NCI-H748 (cell line): Measurements from ENCODE around the gene PNMA8B.

ENCODE experiments used
- DNase-seq: peaks from one replicate; lab custom pipeline; 2025; ENCODE audit not compliant: unreplicated experiment; lab: John Stamatoyannopoulos, UW

The PNMA8B gene

DNA sequence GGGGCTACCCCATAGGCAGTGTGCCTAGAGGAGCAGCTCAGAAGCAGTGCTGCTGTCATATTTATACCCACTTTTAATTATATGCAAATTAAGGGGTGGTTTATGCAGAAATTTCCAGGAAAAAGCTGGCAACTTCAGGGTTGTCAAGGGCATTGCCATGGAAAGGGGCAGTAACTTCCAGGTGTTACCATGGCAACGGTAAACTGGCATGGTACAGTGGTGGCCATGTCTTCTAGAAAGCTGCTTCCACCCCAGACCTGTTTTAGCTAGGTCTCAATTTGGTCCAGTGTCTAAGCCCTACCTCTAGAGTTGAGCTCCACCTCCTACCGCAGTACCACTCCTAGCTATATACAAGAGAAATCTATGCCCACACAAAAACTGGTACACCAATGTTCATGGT lies 35.6 kb downstream of the PNMA8B start:
- no peak for DNase-seq

DNA sequence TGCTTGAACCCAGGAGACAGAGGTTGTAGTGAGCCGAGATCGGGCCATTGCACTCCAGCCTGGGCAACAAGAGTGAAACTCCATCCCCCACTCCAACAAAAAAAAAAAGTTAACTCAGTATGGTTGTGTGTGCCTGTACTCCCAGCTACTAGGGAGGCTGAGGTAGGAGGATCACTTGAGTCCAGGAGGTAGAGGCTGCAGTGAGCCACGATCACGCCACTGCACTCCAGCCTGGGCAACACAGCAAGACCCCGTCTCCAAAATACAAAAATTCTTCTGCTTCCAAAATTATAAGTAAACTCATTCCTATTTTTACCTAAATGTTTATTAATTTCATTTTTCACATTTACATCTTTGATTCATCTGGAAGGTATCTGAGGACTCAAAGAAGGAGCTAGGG lies 38.7 kb downstream of the PNMA8B start:
- no peak for DNase-seq

DNA sequence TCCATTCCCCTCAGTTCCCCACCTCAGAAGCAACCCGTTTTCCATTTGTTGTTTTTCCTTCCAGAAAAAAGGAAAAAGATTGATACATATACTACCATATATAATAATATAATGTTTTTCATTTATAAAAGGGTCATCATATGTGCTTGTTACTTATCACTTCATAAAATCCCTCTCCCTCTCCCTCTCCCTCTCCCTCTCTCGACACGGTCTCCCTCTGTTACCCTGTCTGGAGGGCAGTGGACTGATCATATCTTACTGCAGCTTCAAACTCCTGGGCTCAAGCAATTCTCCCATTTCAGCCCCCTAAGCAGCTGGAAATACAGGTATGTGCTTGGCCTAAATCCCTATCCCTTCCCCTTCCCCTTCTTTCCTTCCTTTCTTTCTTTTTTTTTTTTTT lies 41.4 kb downstream of the PNMA8B start:
- no peak for DNase-seq

DNA sequence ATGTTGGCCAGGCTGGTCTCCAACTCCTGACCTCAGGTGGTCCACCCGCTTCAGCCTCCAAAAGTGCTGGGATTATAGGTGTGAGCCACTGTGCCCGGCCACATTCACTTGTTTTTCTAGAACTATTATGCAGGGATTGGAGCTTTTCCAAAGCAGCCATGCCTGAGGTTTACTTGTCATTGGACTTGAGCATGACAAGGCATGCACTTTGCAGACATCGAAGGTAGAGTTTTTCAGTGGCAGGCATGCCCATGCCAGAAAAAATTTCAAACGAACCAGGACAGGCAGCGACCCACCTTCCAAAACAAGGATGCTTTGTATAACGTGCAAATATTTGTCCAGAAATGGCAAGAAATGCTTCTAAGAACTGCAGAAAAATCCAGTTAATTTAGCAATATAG lies 42.0 kb downstream of the PNMA8B start:
- no peak for DNase-seq

DNA sequence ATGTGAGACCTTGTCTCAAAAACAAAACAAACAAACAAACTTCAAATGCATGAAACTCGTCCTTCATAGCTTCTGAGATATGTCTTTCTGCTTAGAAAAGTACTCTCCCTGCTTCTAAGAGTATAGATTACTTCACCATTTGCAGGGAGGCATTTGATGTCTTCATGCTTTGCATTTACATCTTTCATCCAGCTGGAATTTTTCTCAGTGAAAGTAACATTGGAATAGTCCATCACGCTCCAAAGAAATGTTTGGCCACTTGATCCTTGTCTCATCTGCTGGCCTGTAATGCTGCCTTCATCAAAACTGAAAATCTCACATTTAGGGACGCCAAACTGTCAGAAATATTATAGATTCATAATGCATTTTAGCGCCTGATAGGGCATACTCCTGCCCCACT lies 43.5 kb downstream of the PNMA8B start:
- no peak for DNase-seq

DNA sequence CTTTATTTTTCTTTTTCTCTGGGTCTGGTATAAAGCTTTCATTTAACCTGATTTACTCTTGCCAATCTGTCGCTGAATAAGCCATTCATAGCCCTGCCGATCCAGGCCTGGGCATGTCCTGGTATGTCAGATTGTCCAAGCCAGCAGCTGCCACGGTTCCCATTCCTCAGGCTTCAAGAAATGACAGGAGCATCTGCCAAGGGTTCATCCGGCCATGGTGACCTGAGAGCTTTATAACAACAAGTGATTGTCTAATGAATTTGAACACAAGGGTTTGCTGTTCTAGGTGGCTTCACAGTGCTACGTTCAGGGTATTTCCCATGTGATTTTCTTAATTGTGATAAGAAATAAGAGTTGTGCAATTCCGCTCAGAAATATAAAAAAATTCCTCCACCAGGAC lies 44.3 kb downstream of the PNMA8B start:
- no peak for DNase-seq

DNA sequence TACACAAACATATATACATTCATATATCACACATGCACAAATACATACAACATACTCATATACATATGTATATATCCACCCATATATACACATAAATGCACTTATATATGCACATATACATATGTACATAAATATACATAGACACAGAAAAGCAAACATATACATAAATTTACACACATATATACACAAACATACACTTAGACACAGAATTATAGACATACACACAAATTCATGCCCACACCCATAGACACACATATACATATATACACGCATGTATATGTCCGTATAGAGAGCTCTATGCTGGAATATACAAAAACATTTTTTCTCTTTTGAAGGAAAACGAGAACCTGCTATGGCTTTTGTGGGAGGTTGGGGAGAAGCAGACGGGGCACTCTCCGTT lies 44.9 kb downstream of the PNMA8B start:
- no peak for DNase-seq

DNA sequence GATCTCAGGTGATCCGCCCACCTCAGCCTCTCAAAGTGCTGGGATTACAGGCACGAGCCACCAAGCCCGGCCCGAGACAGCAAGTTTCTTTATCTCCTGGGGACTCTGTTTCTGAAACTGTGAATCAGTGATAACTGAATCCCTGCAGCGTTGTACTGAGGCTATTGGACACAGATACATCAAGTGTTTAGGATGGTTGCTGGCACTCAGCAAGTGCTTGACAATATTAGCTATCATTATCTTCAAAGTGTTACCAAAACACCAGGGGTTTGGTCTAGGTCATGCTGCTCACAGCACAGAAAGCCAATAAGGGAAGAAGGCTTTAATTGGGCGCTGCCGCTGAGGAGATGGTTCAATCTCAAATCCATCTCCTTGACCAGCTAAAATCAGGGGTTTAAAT lies 46.4 kb downstream of the PNMA8B start:
- peak; percentile 59 for DNase-seq

DNA sequence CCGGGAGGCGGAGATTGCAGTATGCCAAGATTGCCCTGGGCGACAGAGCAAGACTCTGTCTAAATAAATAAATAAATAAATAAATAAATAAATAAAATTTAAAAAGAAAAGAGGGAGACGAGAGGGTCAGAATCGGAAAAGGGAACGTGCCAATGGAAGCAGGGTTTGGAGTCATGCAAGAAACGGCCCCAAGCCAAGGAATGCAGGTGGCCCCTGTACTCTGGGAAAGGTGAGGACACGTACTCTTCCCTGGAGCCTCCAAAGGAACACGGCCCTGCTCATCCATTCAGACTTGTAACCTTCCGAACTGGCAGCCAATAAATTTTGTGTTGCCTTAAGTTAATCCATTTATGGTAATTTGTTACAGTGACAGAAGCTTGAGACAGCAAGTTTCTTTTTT lies 47.1 kb downstream of the PNMA8B start:
- DNase-seq = no peak

DNA sequence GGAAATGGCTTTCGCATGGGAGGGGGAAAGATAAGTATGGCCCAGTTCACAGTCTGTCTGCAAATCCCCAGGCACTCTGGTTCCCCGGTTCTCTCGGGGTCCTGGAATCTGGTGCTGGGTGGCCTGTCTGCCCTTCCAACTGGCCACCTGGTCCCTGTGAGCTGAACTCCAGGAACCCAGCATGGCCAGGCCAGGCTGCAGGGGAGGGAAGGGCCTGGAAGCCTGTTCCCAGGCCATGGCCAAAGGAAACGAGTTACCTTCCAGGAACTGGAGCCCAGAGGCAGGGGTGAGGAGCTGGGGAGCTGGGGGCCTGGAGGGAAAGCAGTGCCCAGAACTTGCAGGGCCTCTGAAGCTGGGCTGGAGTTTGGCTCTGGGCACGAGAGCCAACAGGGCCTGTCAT lies 47.8 kb downstream of the PNMA8B start:
- DNase-seq = no peak

DNA sequence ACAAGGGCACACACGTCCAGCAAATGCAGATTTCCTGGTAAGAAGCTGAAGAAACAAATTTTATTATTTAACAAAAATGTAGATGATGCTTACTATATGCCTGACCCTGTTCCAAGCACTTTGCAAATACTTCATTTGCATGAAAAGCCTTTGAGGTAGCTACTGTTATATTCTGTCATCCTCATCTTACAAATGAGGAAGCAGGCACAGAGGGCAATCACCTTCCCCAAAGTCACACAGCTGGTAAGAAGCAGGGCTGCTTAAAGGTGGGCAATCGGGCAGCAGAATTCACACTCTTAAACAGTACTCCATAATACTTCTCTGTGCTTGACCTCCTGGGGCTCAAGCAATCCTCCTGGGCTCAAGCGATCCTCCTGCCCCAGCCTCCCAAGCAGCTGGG lies 48.7 kb downstream of the PNMA8B start:
- DNase-seq = no peak

DNA sequence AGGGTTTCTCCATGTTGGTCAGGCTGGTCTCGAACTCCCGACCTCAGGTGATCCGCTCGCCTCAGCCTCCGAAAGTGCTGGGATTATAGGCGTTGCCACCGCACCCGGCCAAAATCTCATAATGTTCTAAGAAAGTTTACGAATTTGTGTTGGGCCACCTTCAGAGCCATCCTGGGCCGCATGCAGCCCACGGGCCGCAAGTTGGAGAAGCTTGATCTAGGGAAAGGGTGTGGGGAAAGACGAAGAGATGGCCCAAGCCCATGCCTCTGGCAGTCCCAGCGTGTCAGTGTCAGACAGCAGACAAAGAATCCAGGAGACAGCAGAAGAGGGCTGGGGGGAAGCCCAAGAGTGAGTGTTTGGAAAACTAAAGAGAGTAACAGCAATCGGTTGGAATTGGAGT lies 49.6 kb downstream of the PNMA8B start:
- DNase-seq = no peak

DNA sequence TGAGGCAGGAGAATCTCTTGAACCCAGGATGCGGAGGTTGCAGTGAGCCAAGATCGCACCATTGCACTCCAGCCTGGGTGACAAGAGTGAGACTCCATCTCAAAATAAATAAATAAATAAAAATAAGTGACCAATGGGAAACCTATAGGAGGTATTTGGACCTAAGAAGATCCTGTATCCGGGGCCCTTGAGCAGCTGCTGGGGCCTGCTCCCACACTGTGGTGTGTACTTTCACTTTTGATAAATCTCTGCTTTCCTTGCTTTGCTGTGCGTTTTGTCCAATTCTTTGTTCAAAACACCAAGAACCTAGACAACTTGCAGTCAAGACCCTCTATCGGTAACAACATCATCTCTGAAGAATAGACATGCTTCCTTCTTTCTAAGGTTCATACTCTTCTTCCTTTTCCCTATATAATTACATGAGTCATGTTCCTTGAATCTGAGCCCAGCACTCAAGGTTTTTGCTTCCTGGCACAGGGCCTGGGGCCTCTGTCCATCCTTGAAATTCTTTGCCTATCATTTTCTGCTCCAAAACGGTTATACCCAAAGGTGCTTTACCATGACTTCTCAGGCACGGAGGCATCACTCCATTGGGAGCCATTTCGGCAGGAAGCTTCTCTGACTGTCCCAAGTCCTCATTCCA lies 52.7 kb downstream of the PNMA8B start:
- DNase-seq = no peak

DNA sequence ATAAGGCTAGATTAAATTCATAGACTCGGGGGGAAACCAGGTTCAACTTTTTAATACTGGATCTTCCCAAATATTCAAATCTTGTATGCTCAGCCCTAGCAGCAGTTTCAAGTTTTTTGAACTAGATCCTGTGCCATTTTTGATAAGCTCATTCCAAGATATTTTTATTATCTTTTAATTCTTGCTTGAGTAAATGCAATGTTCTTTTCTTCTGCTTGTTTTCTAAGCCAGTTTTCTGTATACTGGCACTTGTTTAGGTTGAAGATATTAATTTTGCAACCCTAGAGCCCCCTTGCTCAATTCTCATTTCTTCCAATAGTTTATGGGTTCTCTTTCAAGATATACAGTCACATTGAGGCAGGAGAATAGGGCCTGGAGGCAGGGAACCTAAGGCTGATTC lies 53.8 kb downstream of the PNMA8B start:
- no peak for DNase-seq
